ENCODE results near the gene MAP7.

MAP7 gene

DNA sequence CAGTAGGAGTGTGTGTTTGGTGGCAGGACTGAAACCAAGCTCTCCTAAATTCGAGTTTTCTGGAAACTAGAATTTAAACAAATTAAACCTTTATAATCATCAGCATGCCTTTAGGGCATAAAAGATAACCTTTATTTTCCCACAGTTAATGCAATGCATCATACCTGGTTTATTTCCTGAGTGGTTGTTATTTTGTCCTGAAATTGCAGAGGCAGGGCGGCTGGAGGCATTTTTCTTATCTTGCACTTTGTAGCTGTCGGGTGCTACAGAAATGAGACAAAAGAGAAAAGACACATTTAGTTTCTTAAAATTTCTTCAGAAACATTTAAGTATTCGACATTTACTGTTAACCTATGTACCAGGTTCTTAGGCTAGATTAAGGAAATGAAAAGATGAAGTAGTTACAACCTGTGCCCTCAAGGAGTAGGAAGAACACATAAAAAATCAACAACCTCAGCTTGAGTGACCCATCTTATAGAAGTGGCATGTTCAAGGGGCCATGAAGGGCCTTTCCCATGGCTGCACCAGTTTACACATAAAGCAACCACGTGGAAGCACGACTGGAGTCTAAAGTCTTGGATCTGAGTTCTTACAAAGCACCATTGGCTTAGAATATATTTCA lies 128.6 kb downstream of the MAP7 start:
- Histone ChIP-seq H3K27ac (ENCODE audit: low read length) (no peak overlapping the region), H4K20me1 (ENCODE audit: insufficient read depth, low read length) (no peaks in the 10 kb centered on the region), H3K4me1 (ENCODE audit: low read length) (no peaks in the 10 kb centered on the region), H3K4me3 (ENCODE audit: low read length) (no peak overlapping the region), H3K9me3 (replicated peaks; ENCODE audit: insufficient read depth, low read length) (no peaks in the 10 kb centered on the region), H3K27me3 (replicated peaks; ENCODE audit: insufficient read depth, low read length) (no peaks in the 10 kb centered on the region), H2AFZ (ENCODE audit: low read length) (no peak overlapping the region), H3K9me2 (replicated peaks; ENCODE audit: insufficient read depth, low read length) (no peaks in the 10 kb centered on the region), H3K9ac (ENCODE audit: low read length) (no peak overlapping the region), H3K79me2 (ENCODE audit: low read length) (no peaks in the 10 kb centered on the region), H3F3A (ENCODE audit: insufficient read depth, low read length) (no peaks in the 10 kb centered on the region), H3K36me3 (replicated peaks; ENCODE audit: insufficient read depth, low read length) (no peaks in the 10 kb centered on the region), H3K4me2 (ENCODE audit: low read depth, low read length) (no peak overlapping the region)
- TF ChIP-seq, protein P1, sequence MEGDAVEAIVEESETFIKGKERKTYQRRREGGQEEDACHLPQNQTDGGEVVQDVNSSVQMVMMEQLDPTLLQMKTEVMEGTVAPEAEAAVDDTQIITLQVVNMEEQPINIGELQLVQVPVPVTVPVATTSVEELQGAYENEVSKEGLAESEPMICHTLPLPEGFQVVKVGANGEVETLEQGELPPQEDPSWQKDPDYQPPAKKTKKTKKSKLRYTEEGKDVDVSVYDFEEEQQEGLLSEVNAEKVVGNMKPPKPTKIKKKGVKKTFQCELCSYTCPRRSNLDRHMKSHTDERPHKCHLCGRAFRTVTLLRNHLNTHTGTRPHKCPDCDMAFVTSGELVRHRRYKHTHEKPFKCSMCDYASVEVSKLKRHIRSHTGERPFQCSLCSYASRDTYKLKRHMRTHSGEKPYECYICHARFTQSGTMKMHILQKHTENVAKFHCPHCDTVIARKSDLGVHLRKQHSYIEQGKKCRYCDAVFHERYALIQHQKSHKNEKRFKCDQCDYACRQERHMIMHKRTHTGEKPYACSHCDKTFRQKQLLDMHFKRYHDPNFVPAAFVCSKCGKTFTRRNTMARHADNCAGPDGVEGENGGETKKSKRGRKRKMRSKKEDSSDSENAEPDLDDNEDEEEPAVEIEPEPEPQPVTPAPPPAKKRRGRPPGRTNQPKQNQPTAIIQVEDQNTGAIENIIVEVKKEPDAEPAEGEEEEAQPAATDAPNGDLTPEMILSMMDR (IDR thresholded peaks at IDR 0.05; ENCODE audit: low read length) = no peak
- no peak for TF ChIP-seq EZH2 (optimal IDR thresholded peaks at IDR 0.05; ENCODE audit: low read depth, low read length)
- TF ChIP-seq EZH2phosphoT487 (IDR thresholded peaks at IDR 0.05; ENCODE audit: low read length) = no peak
- DNase-seq = no peak

DNA sequence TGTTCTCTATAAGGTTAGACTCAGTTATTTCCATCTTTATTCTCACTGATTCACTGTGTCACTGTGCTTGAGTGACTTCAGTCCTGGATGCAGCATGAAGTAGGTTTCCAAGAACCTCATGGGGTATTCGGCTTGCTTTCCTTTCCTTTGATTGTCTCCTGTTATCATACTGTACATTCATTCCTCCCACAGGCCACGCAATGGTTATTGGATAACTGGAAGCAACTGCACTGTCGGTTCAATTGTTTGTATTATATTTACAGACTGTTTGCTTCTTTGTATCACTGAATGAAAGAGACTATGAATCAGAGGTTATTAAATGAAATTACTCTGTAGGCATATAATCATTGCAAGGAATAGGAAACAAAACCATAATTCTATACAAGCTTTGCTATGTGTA lies 129.4 kb downstream of the MAP7 start:
- no peaks in the 10 kb centered on the region for H3K36me3 ChIP-seq (replicated peaks; ENCODE audit: insufficient read depth, low read length)
- no peak overlapping the region for H2AFZ ChIP-seq (ENCODE audit: low read length)
- H3K27me3 ChIP-seq (replicated peaks; ENCODE audit: insufficient read depth, low read length) = no peaks in the 10 kb centered on the region
- H3K4me2 ChIP-seq (ENCODE audit: low read depth, low read length) = no peak overlapping the region
- TF ChIP-seq EZH2phosphoT487 (IDR thresholded peaks at IDR 0.05; ENCODE audit: low read length) (no peak), EZH2 (optimal IDR thresholded peaks at IDR 0.05; ENCODE audit: low read depth, low read length) (no peak)
- TF ChIP-seq, protein P1 (IDR thresholded peaks at IDR 0.05; ENCODE audit: low read length) = no peak
- H3F3A ChIP-seq (ENCODE audit: insufficient read depth, low read length) = no peaks in the 10 kb centered on the region
- H3K4me1 ChIP-seq (ENCODE audit: low read length) = no peaks in the 10 kb centered on the region
- H3K9me2 ChIP-seq (replicated peaks; ENCODE audit: insufficient read depth, low read length) = no peaks in the 10 kb centered on the region
- H3K9ac ChIP-seq (ENCODE audit: low read length) = no peak overlapping the region
- H3K27ac ChIP-seq (ENCODE audit: low read length) = no peak overlapping the region
- H3K79me2 ChIP-seq (ENCODE audit: low read length) = no peaks in the 10 kb centered on the region
- DNase-seq = no peak
- no peaks in the 10 kb centered on the region for H4K20me1 ChIP-seq (ENCODE audit: insufficient read depth, low read length)
- no peaks in the 10 kb centered on the region for H3K9me3 ChIP-seq (replicated peaks; ENCODE audit: insufficient read depth, low read length)
- no peak overlapping the region for H3K4me3 ChIP-seq (ENCODE audit: low read length)

DNA sequence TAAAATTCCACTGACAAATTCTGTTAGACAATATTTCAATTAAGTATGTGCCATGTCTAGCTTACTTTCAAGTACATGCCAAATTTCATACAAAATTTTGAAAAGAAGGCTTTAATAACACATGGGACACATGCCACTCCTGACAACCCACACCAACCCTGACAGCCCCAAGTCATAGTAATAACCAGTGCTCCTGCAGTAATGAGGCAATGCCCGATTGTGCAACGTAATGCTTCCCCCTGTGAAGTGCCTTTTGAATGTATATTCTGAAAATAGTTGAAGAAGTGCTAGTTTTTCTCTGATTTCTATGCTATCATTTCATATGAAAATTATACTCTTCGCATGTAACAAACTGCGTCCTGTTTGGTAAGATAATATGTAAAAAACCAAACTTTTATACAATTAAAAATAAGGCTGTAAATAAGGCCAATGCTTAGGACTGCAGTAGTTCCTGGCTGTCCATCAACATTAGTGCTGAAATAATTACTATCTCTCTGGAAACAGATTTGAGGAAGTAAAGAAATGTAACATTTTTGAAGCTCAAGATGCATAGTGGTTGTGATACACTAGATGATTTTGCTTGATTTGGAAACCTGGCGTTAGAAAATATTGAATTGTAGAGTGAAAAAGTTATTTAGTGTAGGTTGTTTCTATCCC lies 134.7 kb downstream of the MAP7 start:
- Histone ChIP-seq H3K9me2 (replicated peaks; ENCODE audit: insufficient read depth, low read length) (no peaks in the 10 kb centered on the region), H3K36me3 (replicated peaks; ENCODE audit: insufficient read depth, low read length) (no peaks in the 10 kb centered on the region), H3K27me3 (replicated peaks; ENCODE audit: insufficient read depth, low read length) (no peaks in the 10 kb centered on the region), H3K79me2 (ENCODE audit: low read length) (no peaks in the 10 kb centered on the region), H4K20me1 (ENCODE audit: insufficient read depth, low read length) (no peaks in the 10 kb centered on the region), H3K4me2 (ENCODE audit: low read depth, low read length) (no peak overlapping the region), H3K4me3 (ENCODE audit: low read length) (no peak overlapping the region), H3K27ac (ENCODE audit: low read length) (no peak overlapping the region), H3K4me1 (ENCODE audit: low read length) (peaks cover 10% of the 10 kb centered on the region), H2AFZ (ENCODE audit: low read length) (no peak overlapping the region), H3F3A (ENCODE audit: insufficient read depth, low read length) (peaks cover 3% of the 10 kb centered on the region), H3K9ac (ENCODE audit: low read length) (no peak overlapping the region), H3K9me3 (replicated peaks; ENCODE audit: insufficient read depth, low read length) (no peaks in the 10 kb centered on the region)
- TF ChIP-seq, protein P1 (IDR thresholded peaks at IDR 0.05; ENCODE audit: low read length) = no peak
- TF ChIP-seq EZH2 (optimal IDR thresholded peaks at IDR 0.05; ENCODE audit: low read depth, low read length) = no peak
- no peak for TF ChIP-seq EZH2phosphoT487 (IDR thresholded peaks at IDR 0.05; ENCODE audit: low read length)
- DNase-seq = no peak

Data from MM.1S (cell line).